GM12891 (cell line): ENCODE measurements around the gene SLC15A4.

Experiments
- PAX5 ChIP-seq: IDR thresholded peaks from 2 replicates; pipeline ENCODE4 v1.6.1; 2011; ENCODE audit warnings: low read length, moderate library complexity, mild to moderate bottlenecking; ENCODE audit not compliant: insufficient read depth, severe bottlenecking
- POLR2A ChIP-seq: IDR thresholded peaks from 2 replicates; pipeline ENCODE4 v1.6.1; 2011; ENCODE audit warnings: low read depth, low read length, control low read depth
- POLR2AphosphoS5 ChIP-seq: IDR thresholded peaks from 2 replicates; pipeline ENCODE4 v1.6.1; 2011; ENCODE audit warnings: low read depth, low read length, control low read depth
- POU2F2 ChIP-seq: IDR thresholded peaks from 2 replicates; pipeline ENCODE4 v1.6.1; 2011; ENCODE audit warnings: low read depth, mild to moderate bottlenecking, control low read depth, low read length, moderate library complexity
- TAF1 ChIP-seq: IDR thresholded peaks from 2 replicates; pipeline ENCODE4 v1.6.1; 2011; ENCODE audit warnings: low read depth, low read length, control low read depth

GRCh38 chr12:128830505-128830893 is 6.7 kb upstream of the SLC15A4 start:
- TF ChIP-seq POLR2AphosphoS5 = no peak
- no peak for TF ChIP-seq POLR2A
- no peak for TF ChIP-seq TAF1
- TF ChIP-seq POU2F2 = no peak
- peak; percentile 59 for TF ChIP-seq PAX5
